Muscle of arm (tissue), 14 donors: Measurements from ENCODE around the gene PIERCE2. TPM values are rescaled to one million over a fixed set of nuclear protein-coding genes. Genes with fewer than 3 reads are reported as not detected.
"Not testable (repeated sequence)": the region's sequence is repeated elsewhere in the genome, so short reads cannot be mapped to it uniquely, and the experiment has no call there.

ENCODE experiments used
- DNase-seq: peaks from one replicate; pipeline ENCODE4 v3.0.0-alpha.2; 2013
- long read RNA-seq, 11 donors: transcript quantifications; one replicate each; lab custom pipeline, GENCODE V29; 2026
- polyA plus RNA-seq, 12 donors: library from polyadenylated mRNA; unstranded; fragments of 120-200 nt; gene quantifications; one replicate each; pipeline ENCODE4 v1.2.1, GENCODE V29; 2013; ENCODE audit not compliant: insufficient read length in 12 of 12

Gene PIERCE2, protein sequence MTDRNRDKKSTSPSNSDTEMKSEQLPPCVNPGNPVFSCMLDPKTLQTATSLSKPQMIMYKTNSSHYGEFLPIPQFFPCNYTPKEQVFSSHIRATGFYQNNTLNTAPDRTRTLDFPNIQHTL
- polyA plus RNA-seq, result 1 to 10 TPM in 10 of 12 donors, not detected in 2; 1.3 to 2.4 (median 1.6) TPM
- long read RNA-seq, donor 1, partial matches to known transcripts, result 0 of 3 reads
- long read RNA-seq, donor 1, other reads (novel, unspliced or antisense), result 0 of 3 reads
- long read RNA-seq, donor 2, partial matches to known transcripts, result 0 of 3 reads
- long read RNA-seq, donor 2, other reads (novel, unspliced or antisense), result 0 of 3 reads
- long read RNA-seq, donor 3, partial matches to known transcripts, result 0 of 2 reads
- long read RNA-seq, donor 3, other reads (novel, unspliced or antisense), result 0 of 2 reads
- long read RNA-seq, donor 4, result 0 reads
- long read RNA-seq, donor 5, partial matches to known transcripts, result 0 of 1 reads
- long read RNA-seq, donor 5, other reads (novel, unspliced or antisense), result 0 of 1 reads
- long read RNA-seq, donor 6, result 0 reads
- long read RNA-seq, donor 7, result 0 reads
- long read RNA-seq, donor 8, result 0 reads
- long read RNA-seq, donor 9, result 0 reads
- long read RNA-seq, donor 10, result 0 reads
- long read RNA-seq, donor 11, partial matches to known transcripts, result 0 of 2 reads
- long read RNA-seq, donor 11, other reads (novel, unspliced or antisense), result 0 of 2 reads

DNA sequence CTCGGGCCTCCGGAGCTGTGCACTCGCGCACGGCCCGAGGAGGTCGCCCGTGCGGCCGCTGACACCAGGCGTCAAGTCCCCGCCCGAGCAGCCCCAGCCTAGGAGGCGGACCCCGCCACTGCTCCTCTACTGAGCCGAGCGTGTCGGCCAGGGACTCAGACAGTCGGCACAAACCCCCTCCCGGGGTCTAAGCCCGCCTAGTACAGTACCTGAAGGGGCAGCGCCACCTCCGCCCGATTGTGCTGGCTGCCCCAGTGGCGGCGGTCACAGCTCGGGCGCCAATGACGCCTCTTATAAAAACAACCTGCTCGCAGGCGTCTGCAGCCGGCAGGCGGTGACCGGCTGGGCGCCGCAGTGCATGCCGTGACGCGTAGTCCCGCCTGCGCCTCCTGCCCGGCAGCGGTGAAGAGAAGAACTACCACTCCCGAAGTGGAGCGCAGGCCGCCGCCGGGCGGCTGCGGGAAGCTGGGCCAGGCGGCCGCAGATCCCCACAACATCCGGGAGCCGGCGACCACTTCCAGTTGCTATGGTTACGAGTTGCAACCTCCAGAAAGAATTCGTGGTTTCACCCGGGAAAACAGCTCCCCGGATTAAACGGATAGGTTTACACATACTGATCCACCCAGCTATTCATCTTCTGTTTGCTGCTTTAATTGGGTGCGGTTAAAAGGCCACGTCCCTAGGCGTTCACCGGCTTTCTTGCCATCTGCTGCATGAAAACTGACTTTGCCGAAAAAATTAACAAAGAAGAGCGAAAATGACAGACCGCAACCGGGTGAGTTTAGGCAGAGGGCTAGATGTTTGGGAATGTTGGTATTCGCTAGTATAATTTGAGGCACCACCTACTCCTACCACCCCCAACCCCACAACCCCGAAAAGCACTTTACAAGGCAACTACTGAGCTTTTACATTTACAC lies at the start of gene PIERCE2, which contains the start of gene CCPG1:
PIERCE2 (plus strand) TSS at position 484 of the 917 bp plus-strand sequence; CDS start at position 758, 274 bp downstream.
CCPG1 (minus strand) TSS at position 348 of the 917 bp plus-strand sequence. CDS start 18,935 bp downstream, outside the sequence.
- peak; percentile 93 for DNase-seq

DNA sequence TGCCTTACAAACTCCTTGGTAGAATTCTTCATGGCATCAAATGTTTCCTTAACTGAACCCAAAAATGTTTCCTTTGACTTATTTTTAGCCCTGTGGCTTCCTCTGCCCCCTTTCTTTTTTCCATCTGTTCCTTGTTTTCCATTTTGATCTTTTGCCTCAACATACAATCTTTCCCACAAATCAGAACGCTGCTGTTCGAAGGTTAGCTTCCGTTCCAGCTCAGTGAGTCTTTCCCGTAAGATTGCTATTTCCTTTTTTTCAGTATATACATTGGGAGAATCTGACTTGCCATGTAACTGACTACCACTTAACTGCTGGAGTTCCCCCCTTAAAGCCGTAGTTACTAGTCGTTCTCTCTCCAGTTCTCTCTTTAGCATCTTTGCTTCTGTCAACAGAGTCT lies 48.0 kb upstream of the PIERCE2 start:
- no peak for DNase-seq

DNA sequence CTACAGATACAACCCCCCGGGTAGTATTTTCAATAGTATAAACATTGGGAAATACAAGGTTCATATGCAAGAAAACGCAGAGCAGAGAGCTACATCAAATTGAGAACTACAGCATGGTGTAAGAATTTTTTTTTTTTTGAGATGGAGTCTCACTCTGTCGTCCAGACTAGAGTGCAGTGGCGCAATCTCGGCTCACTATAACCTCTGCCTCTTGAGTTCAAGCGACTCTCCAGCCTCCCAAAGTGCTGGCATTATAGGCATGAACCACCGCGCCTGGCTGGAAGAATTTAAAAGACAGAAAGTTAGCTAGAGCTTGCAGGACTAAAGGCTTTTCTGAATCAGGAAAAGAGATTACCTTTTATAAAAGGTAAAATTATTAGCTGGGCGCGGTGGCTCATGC lies 47.2 kb upstream of the PIERCE2 start:
- DNase-seq, result no peak

DNA sequence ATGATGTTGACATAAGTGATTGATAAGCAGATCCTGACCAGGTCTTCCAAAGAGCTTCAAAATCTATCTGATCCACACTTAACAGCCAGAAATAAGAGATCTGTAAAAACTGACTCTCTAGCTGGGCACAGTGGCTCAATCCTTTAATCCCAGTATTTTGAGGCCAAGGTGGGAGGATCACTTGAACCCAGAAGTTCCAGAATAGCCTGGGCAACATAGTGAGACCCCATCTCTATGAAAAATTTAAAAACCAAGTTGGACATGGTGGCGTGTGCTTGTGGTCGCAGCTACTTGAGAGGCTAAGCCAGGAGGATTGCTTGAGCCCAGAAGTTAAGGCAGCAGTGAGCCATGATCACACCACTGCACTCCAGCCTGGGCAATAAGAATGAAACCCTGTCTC lies 45.7 kb upstream of the PIERCE2 start:
- DNase-seq, result no peak

DNA sequence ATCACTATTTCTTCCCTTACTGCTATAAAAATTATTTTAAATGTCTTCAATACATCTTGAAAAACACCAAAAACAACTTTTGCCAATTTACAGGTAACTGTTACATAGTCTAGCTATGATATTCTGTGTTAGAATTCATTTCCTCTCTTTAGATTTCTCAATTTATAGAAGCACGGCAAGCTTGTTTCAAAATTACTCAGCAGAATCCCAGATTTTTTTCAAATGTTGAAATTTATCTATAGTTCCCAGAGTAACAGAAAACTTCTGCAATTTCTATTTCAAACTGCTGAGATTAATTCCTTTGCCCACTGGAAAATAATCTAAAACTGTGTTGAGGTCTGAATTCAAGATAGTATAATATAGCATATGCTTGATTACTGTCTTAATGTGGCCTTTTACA lies 41.3 kb upstream of the PIERCE2 start:
- no peak for DNase-seq

DNA sequence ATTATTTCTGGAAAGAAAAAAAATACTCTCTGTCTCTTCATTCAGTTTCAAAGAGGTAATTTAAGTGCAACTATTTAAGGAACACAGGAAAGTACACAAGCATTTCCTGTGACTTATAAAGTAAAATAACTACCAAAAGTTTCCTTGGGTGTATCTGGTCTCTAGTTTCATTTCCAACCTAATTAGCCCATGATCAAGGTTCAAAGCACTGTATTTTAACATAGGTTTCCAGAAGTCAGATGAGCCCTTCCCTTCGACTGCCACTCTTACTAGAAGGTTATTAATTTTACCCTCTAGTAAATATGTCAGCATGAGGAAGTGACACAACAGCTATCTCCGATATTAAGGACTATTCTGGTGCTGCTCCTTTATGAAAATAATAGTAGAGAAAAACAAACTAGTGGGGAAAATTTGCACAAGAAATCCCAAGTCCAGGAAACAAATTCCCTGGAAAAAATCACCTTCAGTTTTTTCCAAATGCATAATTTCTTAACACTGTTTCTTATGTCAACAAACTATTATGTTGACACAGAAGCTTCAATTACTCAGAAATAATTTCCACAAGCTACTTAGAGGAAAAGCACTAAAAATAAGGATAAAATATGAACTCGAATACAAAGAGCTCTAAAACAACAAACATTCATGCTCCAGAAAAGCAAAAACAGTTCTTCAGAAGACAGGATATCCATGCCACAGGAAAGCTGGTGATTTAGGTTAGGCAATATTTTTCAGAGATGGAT lies 35.4 kb upstream of the PIERCE2 start:
- DNase-seq, result no peak

DNA sequence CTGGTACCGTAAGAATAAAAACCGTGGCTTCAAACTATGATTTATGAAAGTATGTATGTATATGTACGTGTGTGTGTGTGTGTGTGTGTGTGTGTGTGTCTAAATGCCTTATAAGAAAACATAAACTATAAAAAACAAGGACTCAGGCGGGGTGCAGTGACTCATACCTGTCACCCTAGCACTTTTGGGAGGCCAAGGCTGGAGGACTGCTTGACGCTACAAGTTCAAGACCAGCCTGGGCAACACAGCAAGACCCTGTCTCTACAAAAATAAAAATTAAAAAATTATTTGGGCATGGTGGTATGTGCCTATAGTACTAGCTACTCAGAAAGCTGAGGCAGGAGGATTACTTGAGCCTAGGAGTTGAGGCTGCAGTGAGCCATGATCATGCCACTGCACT lies 29.2 kb upstream of the PIERCE2 start:
- no peak for DNase-seq

DNA sequence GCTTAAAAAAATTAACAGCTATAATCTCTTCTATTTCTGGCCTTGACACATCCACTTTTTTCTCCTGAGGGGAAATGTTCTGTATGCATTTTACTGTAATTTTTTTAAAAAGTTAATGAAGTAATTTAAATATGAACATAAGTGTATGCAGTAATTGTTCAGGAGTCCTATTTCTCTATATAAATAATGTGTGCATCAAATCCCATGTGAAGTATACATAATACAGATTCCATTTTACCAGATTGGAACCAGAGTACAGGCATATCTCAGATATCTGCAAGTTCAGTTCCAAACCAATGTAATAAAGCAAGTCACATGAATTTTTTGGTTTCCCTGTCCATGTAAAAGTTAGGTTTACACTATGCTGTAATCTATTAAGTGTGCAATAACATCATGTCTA lies 26.7 kb upstream of the PIERCE2 start:
- no peak for DNase-seq

DNA sequence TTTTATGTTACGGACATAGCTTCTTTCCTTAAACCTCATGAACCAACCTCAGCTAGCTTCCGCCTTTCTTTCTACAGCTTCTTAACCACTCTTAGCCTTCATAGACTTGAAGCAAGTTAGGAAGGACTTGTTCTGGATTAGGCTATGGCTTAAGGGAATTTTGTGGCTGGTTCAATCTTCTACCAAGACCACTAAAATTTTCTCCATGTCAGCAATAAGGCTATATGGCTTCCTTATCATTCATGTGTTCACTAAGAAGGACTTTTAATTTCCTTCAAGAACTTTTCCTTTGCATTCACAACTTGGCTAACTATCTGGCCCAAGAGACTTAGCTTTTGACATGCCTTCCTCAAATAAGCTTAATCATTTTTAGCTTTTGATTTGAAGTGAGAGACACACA lies 24.6 kb upstream of the PIERCE2 start:
- DNase-seq, result no peak

DNA sequence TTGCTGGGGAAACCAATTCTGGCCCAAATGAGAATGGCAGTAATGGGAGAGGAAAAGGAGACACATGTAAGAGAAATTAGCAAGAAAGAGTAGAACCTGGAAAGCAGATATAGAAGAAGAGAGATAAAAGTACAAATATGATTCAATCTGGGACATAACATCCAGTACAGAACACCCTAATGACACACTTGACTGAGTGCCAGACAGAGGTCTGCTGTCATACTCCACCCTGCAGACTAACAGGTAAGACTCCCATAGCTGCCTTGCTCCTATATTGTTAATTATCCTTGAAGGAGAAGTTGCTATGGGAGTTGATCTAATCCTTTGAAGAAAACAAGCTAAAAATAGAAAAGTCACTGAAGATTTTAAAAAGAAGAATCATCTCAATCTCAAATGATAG lies 21.3 kb upstream of the PIERCE2 start:
- DNase-seq, result no peak

DNA sequence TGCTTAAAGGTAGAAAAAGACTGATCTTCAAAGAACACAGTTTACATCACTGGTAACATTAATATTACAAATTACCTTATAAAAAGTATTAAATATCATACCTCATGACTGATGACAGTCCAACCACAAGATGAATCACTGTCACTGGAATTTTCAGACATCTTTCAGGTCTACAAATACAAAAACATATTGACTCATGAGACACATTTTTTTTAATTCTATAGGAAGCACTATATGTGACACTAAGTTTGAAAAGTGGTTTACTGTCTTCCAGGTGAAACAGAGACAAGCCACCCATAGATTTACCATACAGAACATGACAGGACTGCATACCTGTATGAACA lies 19.1 kb upstream of the PIERCE2 start:
- no peak for DNase-seq

DNA sequence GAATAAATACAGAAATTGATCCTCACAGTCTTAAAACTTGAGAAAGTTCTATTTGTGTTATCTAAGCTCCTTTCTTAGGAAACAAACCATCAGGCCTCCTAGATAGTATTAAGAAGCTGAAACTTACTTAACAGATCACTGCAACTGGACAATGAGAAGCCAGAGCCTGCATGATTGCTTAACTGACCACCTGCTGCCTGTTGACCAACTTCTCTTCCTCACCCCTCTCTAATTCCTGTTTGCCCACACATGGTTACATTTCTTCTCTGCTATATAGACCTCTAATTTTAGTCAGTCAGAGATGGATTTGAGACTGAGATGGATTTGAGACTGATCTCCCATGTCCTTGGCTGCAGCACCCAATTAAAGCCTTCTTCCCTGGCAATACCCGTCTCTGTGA lies 13.6 kb upstream of the PIERCE2 start:
- no peak for DNase-seq

DNA sequence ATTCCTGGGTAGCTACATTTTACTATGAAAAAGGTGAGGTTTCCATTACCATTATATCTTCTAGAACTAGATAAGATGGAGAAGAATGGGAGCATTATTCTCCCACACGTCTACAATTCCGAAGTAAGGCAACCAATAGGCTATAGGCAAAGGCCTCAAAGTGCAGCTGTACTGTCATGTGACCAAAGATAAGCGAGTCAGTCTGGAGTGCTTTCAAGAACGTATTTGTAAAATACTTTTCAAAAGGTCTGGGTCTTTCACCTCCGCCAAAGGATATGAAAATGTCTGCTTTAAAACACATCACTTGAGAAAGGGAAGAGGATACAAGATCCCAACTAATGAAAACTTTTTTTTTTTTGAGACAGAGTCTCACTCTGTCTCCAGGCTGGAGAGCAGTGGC lies 10.1 kb upstream of the PIERCE2 start:
- no peak for DNase-seq

DNA sequence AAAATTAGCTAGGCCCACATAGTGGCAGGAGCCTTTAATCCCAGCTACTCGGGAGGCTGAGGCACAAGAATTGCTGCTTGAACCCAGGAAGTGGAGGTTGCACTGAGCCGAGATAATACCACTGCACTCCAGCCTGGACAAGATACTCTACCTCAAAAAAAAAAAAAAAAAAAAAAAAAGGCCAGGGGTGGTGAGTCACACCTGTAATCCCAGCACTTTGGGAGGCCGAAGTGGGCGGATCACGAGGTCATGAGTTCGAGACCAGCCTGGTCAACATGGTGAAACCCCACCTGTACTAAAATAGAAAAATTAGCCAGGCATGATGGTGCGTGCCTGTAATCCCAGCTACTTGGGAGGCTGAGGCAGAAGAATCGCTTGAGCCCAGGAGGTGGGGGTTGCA lies 8.2 kb upstream of the PIERCE2 start:
- not testable (repeated sequence) for DNase-seq

DNA sequence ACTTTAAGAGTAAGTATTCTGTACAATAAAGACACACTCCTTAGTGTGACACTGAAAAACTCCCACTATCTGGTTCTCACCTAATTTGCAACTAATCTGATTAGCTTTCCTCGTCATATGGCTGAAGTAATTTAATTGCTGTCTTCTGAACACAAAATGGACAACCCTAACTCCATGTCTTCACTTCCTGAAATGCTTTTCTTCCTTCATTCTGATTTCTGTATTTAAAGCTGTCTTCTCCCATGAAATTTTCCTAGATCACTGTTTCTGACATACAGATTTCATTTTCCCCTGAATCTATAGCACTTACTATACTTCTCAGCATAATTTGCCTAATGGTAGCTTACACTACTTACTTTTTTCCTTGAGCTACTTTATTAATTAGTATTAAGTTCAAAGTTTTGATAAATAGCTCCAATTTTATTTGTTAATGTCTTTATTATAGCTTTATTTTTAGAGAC lies 6.5 kb upstream of the PIERCE2 start:
- DNase-seq, result no peak

DNA sequence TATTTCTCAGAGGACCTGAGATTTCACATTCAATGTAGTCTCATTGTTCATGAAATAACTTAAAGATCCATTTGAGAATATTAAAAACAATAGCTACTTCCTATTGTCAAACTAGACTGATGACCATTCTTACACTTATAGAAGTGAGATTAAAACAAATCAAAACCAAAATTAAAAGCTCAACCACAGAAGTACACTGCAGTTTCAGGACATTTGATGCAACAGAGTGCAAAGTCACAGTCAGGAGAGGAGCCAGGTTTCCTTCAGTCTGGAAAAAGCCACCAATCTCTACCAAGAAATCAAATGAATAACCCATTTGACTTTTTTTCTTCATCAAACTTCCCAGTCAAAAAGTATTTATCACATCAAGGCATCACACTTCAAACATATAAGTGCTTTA lies 5.6 kb upstream of the PIERCE2 start:
- DNase-seq, result no peak

DNA sequence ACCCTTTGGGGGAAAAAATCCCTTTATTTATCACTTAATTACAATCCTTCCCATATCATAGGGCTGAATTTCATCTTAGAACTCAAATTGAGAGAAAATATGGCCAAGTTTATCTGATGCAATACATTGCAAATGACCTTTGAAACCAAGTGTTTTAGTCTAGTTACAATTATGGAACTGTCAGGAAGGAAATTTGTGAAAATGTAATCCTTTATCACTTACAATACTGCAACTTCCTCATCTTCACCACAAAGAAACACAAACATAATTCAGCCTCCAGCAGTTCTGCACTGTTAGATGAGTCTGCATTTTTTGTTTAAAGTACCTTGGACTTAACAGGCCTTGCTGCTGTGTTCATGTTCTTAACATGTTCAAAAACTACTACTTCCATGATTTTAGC lies 4.8 kb upstream of the PIERCE2 start:
- no peak for DNase-seq

DNA sequence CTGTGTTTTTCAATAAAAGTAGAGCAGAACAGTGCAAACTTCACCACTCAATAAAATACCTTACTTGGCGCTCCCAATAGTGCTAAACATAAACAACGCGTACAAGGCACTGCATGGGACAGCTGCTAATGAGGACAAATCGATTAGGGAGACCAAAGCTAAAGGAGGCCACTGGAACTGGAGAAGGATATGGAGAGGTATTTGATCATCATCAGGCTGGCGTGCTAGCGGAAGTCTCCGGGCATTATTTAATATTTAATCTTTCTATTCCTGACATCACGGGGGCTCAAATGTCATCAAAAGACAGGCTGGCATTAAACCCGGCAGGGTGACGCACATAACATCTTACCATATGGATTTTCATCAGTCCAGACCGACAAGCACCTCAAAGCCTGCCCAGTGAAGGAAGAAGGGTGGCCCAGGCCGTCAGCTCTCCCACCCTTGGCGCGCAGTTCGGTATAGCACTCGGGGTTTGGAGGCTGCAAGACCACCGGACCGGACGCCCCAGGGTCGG lies 740 bp upstream of the PIERCE2 start:
- no peak for DNase-seq

DNA sequence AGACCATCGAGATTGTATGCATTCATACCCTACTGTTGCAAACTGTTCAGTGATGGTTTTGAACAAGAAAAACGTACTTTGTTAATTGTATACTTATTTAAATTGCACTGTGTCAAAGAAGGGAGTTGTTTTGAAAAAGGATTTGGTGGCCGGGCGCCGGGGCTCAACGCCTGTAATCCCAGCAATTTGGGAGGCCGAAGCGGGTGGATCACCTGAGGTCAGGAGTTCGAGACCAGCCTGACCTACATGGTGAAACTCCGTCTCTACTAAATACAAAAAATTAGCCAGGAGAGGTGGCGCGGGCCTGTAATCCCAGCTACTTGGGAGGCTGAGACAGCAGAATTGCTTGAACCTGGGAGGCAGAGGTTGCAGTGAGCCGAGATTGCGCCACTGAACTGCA lies 681 bp downstream of the PIERCE2 start:
- not testable (repeated sequence) for DNase-seq

DNA sequence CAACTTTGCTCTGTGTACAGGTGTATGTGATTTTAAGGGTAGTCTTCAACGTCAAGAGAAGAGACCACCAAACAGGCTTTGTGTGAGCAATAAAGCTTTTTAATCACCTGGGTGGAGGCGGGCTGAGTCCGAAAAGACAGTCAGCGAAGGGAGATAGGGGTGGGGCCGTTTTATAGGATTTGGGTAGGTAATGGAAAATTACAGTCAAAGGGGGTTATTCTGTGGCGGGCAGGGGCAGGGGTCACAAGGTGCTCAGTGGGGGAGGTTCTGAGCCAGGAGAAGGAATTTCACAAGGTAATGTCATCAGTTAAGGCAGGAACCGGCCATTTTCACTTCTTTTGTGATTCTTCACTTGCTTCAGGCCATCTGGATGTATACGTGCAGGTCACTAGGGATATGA lies 9.4 kb downstream of the PIERCE2 start:
- not testable (repeated sequence) for DNase-seq
